ENCODE results near the gene RFC5. TPM values are rescaled to one million over a fixed set of nuclear protein-coding genes. Genes with fewer than 3 reads are reported as not detected.
A peak's percentile ranks its signal among the peaks of the same experiment; 100 is the strongest.

RFC5 gene
- total RNA-seq, 1 experiment from 2014 or later: 50.4 TPM

DNA sequence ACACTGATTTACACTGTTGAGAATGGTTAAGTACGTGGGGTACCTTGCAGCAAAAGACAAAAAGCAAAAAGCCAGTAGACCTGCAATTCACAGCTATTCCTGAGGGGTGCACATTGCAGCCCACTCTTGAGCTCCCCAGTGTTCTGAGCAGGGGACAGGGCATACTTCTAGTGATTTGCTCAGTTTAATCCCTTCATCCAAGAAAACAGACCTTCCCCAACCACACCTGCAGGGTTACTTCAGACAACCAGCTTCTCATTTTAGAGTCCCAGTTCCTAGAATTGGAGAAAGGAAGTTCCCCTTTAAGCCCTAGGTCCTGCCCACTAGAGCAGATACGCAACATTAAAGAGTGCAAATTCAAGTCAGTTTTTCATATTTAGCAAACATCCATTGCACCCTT lies 48.1 kb downstream of the RFC5 start:
- no CpG with 5 or more reads among the region's 2 CpGs for WGBS (ENCODE audit: extremely low coverage, insufficient read length, low lambda C conversion rate)
- H3K27ac Mint-ChIP-seq: peak overlapping the region in 2 of 3 experiments; percentile 85; a peak in 6 of 7 replicates
- TF ChIP-seq, protein P1, sequence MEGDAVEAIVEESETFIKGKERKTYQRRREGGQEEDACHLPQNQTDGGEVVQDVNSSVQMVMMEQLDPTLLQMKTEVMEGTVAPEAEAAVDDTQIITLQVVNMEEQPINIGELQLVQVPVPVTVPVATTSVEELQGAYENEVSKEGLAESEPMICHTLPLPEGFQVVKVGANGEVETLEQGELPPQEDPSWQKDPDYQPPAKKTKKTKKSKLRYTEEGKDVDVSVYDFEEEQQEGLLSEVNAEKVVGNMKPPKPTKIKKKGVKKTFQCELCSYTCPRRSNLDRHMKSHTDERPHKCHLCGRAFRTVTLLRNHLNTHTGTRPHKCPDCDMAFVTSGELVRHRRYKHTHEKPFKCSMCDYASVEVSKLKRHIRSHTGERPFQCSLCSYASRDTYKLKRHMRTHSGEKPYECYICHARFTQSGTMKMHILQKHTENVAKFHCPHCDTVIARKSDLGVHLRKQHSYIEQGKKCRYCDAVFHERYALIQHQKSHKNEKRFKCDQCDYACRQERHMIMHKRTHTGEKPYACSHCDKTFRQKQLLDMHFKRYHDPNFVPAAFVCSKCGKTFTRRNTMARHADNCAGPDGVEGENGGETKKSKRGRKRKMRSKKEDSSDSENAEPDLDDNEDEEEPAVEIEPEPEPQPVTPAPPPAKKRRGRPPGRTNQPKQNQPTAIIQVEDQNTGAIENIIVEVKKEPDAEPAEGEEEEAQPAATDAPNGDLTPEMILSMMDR (conservative IDR thresholded peaks at IDR 0.05): peak; percentile 55

More for the DNA sequence above, 48.1 kb downstream of the RFC5 start:
- H3K23me2 ChIP-seq (ENCODE audit: insufficient read length, low read depth, low read length, poor library complexity, severe bottlenecking): peaks cover 24% of the 10 kb centered on the region
- H3K27ac ChIP-seq (ENCODE audit: insufficient read length, low read depth, low read length): no peak overlapping the region
- no peak overlapping the region for H2BK120ac ChIP-seq (ENCODE audit: low read depth, low read length, poor library complexity, severe bottlenecking)
- DNase-seq: peak; percentile 51
- H2BK5ac ChIP-seq (ENCODE audit: insufficient read length, low read length): no peak overlapping the region
- no peak overlapping the region for H4K91ac ChIP-seq (ENCODE audit: insufficient read length, low read depth, low read length)
- H3K9me3 ChIP-seq (ENCODE audit: control insufficient read depth, low read depth, low read length): no peaks in the 10 kb centered on the region
- no peak overlapping the region for H3K18ac ChIP-seq (ENCODE audit: insufficient read length, low read depth, low read length)
- H3K4ac ChIP-seq (ENCODE audit: low read depth, low read length): no peak overlapping the region
- no peak overlapping the region for H3T11ph ChIP-seq (ENCODE audit: low read length)
- no peak overlapping the region for H3K56ac ChIP-seq (ENCODE audit: insufficient read length, low read depth, low read length)
- no peak overlapping the region for H2AFZ ChIP-seq (ENCODE audit: low read length)
- H3K9me3 Mint-ChIP-seq: no peaks in the 10 kb centered on the region
- no peak overlapping the region for H3K14ac ChIP-seq (ENCODE audit: insufficient read depth, low read length)
- H3K4me3 Mint-ChIP-seq: peak overlapping the region in 1 of 2 experiments; percentile 50; a peak in 2 of 5 replicates
- peaks cover 3% of the 10 kb centered on the region; the same call in 1 of the 2 replicates for H3K4me1 ChIP-seq (ENCODE audit: insufficient read depth, low read length)
- peaks cover 2% of the 10 kb centered on the region; the same call in 1 of the 2 replicates for H3K79me2 ChIP-seq (ENCODE audit: insufficient read depth, low read length)
- peaks cover 18 to 42% (median 26%) of the 10 kb centered on the region in 3 experiments; a peak in 6 of 7 replicates for H3K36me3 Mint-ChIP-seq (ENCODE audit: insufficient read depth in 1 of 3, low read depth in 3 of 3)
- no peaks in the 10 kb centered on the region for H3K27me3 ChIP-seq (ENCODE audit: insufficient read depth, low read length)
- H2BK15ac ChIP-seq (ENCODE audit: low read depth, low read length): no peak overlapping the region
- no peak overlapping the region for H2AK5ac ChIP-seq (ENCODE audit: insufficient read length, low read length)
- H2BK12ac ChIP-seq (ENCODE audit: insufficient read length, low read depth, low read length): no peak overlapping the region
- no peak overlapping the region for H3K9ac ChIP-seq (ENCODE audit: extremely low read depth, insufficient read length, low read length)
- no peak overlapping the region for H4K8ac ChIP-seq (replicated peaks; ENCODE audit: insufficient read length, low read depth, low read length)
- H3K79me1 ChIP-seq (ENCODE audit: insufficient read depth, low read depth, low read length, poor library complexity, severe bottlenecking): no peaks in the 10 kb centered on the region
- no peaks in the 10 kb centered on the region for H4K20me1 ChIP-seq (ENCODE audit: control insufficient read depth, insufficient read depth, insufficient read length)
- H3K23ac ChIP-seq (ENCODE audit: insufficient read length, low read depth, low read length): no peak overlapping the region
- H4K5ac ChIP-seq (ENCODE audit: insufficient read length, low read depth, low read length): no peak overlapping the region
- H2BK20ac ChIP-seq (ENCODE audit: low read depth, low read length, poor library complexity, severe bottlenecking): no peak overlapping the region
- H3K27me3 Mint-ChIP-seq (ENCODE audit: low read depth): no peaks in the 10 kb centered on the region; the same call in 1 of the 2 replicates
- H3K4me1 Mint-ChIP-seq: peaks cover 31 to 38% of the 10 kb centered on the region in 2 experiments
- H3K4me2 ChIP-seq (ENCODE audit: insufficient read depth, insufficient read length, low read length): no peak overlapping the region

Data from H9 (cell line).